ENCODE data around the gene SRP14.

SRP14 gene

GRCh38 chr15:40044717-40045571, 6.0 kb upstream of the SRP14 start:
- no peaks in the 10 kb centered on the region for H3K36me3 ChIP-seq (ENCODE audit: control insufficient read depth in 4 of 4, insufficient read depth in 4 of 4, low read length in 3 of 4)
- H3K9me3 ChIP-seq (ENCODE audit: control extremely low read depth in 1 of 5, control insufficient read depth in 4 of 5, insufficient read depth in 2 of 5, low read depth in 1 of 5, low read length in 4 of 5), result no peaks in the 10 kb centered on the region
- CTCF ChIA-PET, result interaction anchor here (0.6 to 8.4 kb wide), 33 partner anchors 9 to 293 kb away, joined by 3 to 224 read pairs (median 3); partner anchors contain the start of genes BMF and BUB1B
- peaks cover 13 to 62% (median 55%) of the 10 kb centered on the region in 4 experiments for H3K4me1 ChIP-seq (ENCODE audit: control extremely low read depth in 1 of 4, control insufficient read depth in 4 of 4, insufficient read depth in 4 of 4, low read length in 3 of 4)
- POLR2A ChIA-PET, result interaction anchor here (0.6 kb wide), 1 partner anchor 63 kb away, joined by 4 read pairs; no protein-coding TSS in a partner anchor
- DNase-seq, result peak; percentile 84 to 88 (median 84)
- peak overlapping the region in 1 of 2 experiments; percentile 59 for H3K27ac ChIP-seq (ENCODE audit: insufficient read depth in 1 of 2, low read depth in 1 of 2, low read length in 2 of 2, poor library complexity in 1 of 2, severe bottlenecking in 2 of 2)
- 5% methylated on average over 16 of the region's 22 CpGs for WGBS (ENCODE audit: insufficient coverage)
- H3K4me3 ChIP-seq (ENCODE audit: control insufficient read depth in 1 of 7, extremely low read depth in 1 of 7, insufficient read depth in 4 of 7, low read depth in 2 of 7, low read length in 6 of 7), result peak overlapping the region in 4 of 7 experiments; percentile 37 to 65 (median 46)
- no peaks in the 10 kb centered on the region for H3K27me3 ChIP-seq (replicated peaks in 2 of 5; ENCODE audit: control insufficient read depth in 4 of 5, insufficient read depth in 5 of 5, low read length in 4 of 5)

GRCh38 chr15:40043927-40044716, 5.1 kb upstream of the SRP14 start:
- Histone ChIP-seq H3K36me3 (ENCODE audit: control insufficient read depth in 4 of 4, insufficient read depth in 4 of 4, low read length in 3 of 4) (no peaks in the 10 kb centered on the region), H3K4me3 (ENCODE audit: control insufficient read depth in 1 of 7, extremely low read depth in 1 of 7, insufficient read depth in 4 of 7, low read depth in 2 of 7, low read length in 6 of 7) (peak overlapping the region in 2 of 7 experiments; percentile 43 to 65), H3K4me1 (ENCODE audit: control extremely low read depth in 1 of 4, control insufficient read depth in 4 of 4, insufficient read depth in 4 of 4, low read length in 3 of 4) (peaks cover 8 to 60% (median 52%) of the 10 kb centered on the region in 4 experiments), H3K9me3 (ENCODE audit: control extremely low read depth in 1 of 5, control insufficient read depth in 4 of 5, insufficient read depth in 2 of 5, low read depth in 1 of 5, low read length in 4 of 5) (no peaks in the 10 kb centered on the region), H3K27ac (ENCODE audit: insufficient read depth in 1 of 2, low read depth in 1 of 2, low read length in 2 of 2, poor library complexity in 1 of 2, severe bottlenecking in 2 of 2) (no peak overlapping the region), H3K27me3 (replicated peaks in 2 of 5; ENCODE audit: control insufficient read depth in 4 of 5, insufficient read depth in 5 of 5, low read length in 4 of 5) (no peaks in the 10 kb centered on the region)
- ChIA-PET POLR2A (no interaction called here), CTCF (interaction anchor here (0.8 to 8.4 kb wide), 12 partner anchors 11 to 265 kb away, joined by 3 to 224 read pairs (median 4); partner anchors contain the start of gene BMF)
- WGBS (ENCODE audit: insufficient coverage), result 95% methylated on average over 7 of the region's 10 CpGs
- DNase-seq, result no peak

- Histone ChIP-seq H3K4me3 (ENCODE audit: control insufficient read depth in 1 of 7, extremely low read depth in 1 of 7, insufficient read depth in 4 of 7, low read depth in 2 of 7, low read length in 6 of 7) (no peak overlapping the region), H3K27me3 (replicated peaks in 2 of 5; ENCODE audit: control insufficient read depth in 4 of 5, insufficient read depth in 5 of 5, low read length in 4 of 5) (no peaks in the 10 kb centered on the region), H3K27ac (ENCODE audit: insufficient read depth in 1 of 2, low read depth in 1 of 2, low read length in 2 of 2, poor library complexity in 1 of 2, severe bottlenecking in 2 of 2) (no peak overlapping the region), H3K9me3 (ENCODE audit: control extremely low read depth in 1 of 5, control insufficient read depth in 4 of 5, insufficient read depth in 2 of 5, low read depth in 1 of 5, low read length in 4 of 5) (no peaks in the 10 kb centered on the region), H3K36me3 (ENCODE audit: control insufficient read depth in 4 of 4, insufficient read depth in 4 of 4, low read length in 3 of 4) (peaks cover 0 to 2% (median 0%) of the 10 kb centered on the region in 4 experiments), H3K4me1 (ENCODE audit: control extremely low read depth in 1 of 4, control insufficient read depth in 4 of 4, insufficient read depth in 4 of 4, low read length in 3 of 4) (peaks cover 9 to 53% (median 44%) of the 10 kb centered on the region in 4 experiments)
- ChIA-PET CTCF (interaction anchor here (1.0 to 8.4 kb wide), 9 partner anchors 13 to 266 kb away, joined by 3 to 224 read pairs (median 5); partner anchors contain the start of gene BMF), POLR2A (interaction anchor here (0.5 kb wide), 1 partner anchor 262 kb away, joined by 6 read pairs; no protein-coding TSS in a partner anchor)
- DNase-seq, result no peak
- 98% methylated on average over 5 of the region's 5 CpGs for WGBS (ENCODE audit: insufficient coverage)
Observed at GRCh38 chr15:40042791-40043320, 3.9 kb upstream of the SRP14 start.

DNA sequence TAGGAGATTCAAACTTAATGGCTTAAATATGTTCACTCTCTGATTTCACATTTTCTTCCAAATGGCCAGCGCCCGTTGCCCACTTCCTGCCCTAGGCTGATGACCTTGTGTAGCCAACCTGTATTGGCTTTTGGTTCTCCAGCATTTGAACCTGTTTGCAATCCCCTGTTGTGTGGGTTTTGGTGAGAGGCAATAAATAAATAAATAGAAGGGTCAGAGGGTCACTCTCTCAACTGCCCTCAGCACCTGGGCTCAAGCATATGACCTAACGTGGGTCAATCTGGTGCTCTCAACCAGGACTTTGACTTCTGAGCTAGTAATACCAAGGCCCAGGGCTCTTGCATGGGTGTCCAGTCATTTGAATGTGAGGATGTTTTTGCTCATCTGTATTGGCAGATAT, 1.8 kb upstream of the SRP14 start:
- Histone ChIP-seq H3K27me3 (replicated peaks in 2 of 5; ENCODE audit: control insufficient read depth in 4 of 5, insufficient read depth in 5 of 5, low read length in 4 of 5) (no peaks in the 10 kb centered on the region), H3K4me3 (ENCODE audit: control insufficient read depth in 1 of 7, extremely low read depth in 1 of 7, insufficient read depth in 4 of 7, low read depth in 2 of 7, low read length in 6 of 7) (no peak overlapping the region), H3K4me1 (ENCODE audit: control extremely low read depth in 1 of 4, control insufficient read depth in 4 of 4, insufficient read depth in 4 of 4, low read length in 3 of 4) (peaks cover 7 to 38% (median 32%) of the 10 kb centered on the region in 4 experiments), H3K9me3 (ENCODE audit: control extremely low read depth in 1 of 5, control insufficient read depth in 4 of 5, insufficient read depth in 2 of 5, low read depth in 1 of 5, low read length in 4 of 5) (no peaks in the 10 kb centered on the region), H3K36me3 (ENCODE audit: control insufficient read depth in 4 of 4, insufficient read depth in 4 of 4, low read length in 3 of 4) (peaks cover 2 to 13% (median 8%) of the 10 kb centered on the region in 4 experiments), H3K27ac (ENCODE audit: insufficient read depth in 1 of 2, low read depth in 1 of 2, low read length in 2 of 2, poor library complexity in 1 of 2, severe bottlenecking in 2 of 2) (no peak overlapping the region)
- ChIA-PET POLR2A (interaction anchor here (0.7 kb wide), 1 partner anchor 62 kb away, joined by 3 read pairs; no protein-coding TSS in a partner anchor), CTCF (interaction anchor here (1.0 to 3.8 kb wide), 10 partner anchors 8 to 297 kb away, joined by 3 to 22 read pairs (median 4); partner anchors contain the start of gene BMF)
- no peak for DNase-seq
- 95% methylated on average over 3 of the region's 3 CpGs for WGBS (ENCODE audit: insufficient coverage)

- ChIA-PET CTCF (interaction anchor here (1.0 to 3.8 kb wide), 5 partner anchors 9 to 234 kb away, joined by 3 to 22 read pairs (median 10); no protein-coding TSS in a partner anchor), POLR2A (interaction anchor here (0.7 kb wide), 1 partner anchor 62 kb away, joined by 3 read pairs; no protein-coding TSS in a partner anchor)
- H3K4me1 ChIP-seq (ENCODE audit: control extremely low read depth in 1 of 4, control insufficient read depth in 4 of 4, insufficient read depth in 4 of 4, low read length in 3 of 4), result peaks cover 7 to 33% (median 28%) of the 10 kb centered on the region in 4 experiments
- no peaks in the 10 kb centered on the region for H3K27me3 ChIP-seq (replicated peaks in 2 of 5; ENCODE audit: control insufficient read depth in 4 of 5, insufficient read depth in 5 of 5, low read length in 4 of 5)
- H3K9me3 ChIP-seq (ENCODE audit: control extremely low read depth in 1 of 5, control insufficient read depth in 4 of 5, insufficient read depth in 2 of 5, low read depth in 1 of 5, low read length in 4 of 5), result no peaks in the 10 kb centered on the region
- peak in 1 of 3 donors; percentile 13 for DNase-seq
- H3K27ac ChIP-seq (ENCODE audit: insufficient read depth in 1 of 2, low read depth in 1 of 2, low read length in 2 of 2, poor library complexity in 1 of 2, severe bottlenecking in 2 of 2), result no peak overlapping the region
- H3K4me3 ChIP-seq (ENCODE audit: control insufficient read depth in 1 of 7, extremely low read depth in 1 of 7, insufficient read depth in 4 of 7, low read depth in 2 of 7, low read length in 6 of 7), result peak overlapping the region in 2 of 7 experiments; percentile 53 to 56
- H3K36me3 ChIP-seq (ENCODE audit: control insufficient read depth in 4 of 4, insufficient read depth in 4 of 4, low read length in 3 of 4), result peaks cover 2 to 18% (median 12%) of the 10 kb centered on the region in 4 experiments
- WGBS (ENCODE audit: insufficient coverage), result 70% methylated on average over 6 of the region's 6 CpGs
Observed at GRCh38 chr15:40040293-40040635, 1.3 kb upstream of the SRP14 start.

DNA sequence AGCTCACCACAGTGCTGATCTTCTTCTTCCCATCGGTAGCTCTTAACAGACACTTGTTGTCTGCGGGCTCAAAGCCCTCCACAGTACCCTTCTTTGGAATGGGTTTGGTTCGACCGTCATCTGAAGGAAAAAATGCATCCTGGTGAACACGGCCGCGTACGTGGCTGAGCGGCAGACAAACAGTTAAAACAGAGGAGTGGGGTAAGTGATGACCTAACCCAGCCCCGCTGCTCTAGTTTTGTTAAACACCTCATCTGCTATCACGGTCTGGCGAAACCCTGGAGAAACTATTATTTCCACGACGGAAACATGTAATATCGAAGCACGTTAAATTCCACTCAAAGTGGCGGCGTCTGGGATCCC, 725 bp downstream of the SRP14 start:
- no peaks in the 10 kb centered on the region for H3K27me3 ChIP-seq (replicated peaks in 2 of 5; ENCODE audit: control insufficient read depth in 4 of 5, insufficient read depth in 5 of 5, low read length in 4 of 5)
- peaks cover 9 to 35% (median 26%) of the 10 kb centered on the region in 4 experiments for H3K36me3 ChIP-seq (ENCODE audit: control insufficient read depth in 4 of 4, insufficient read depth in 4 of 4, low read length in 3 of 4)
- 2% methylated on average over 18 of the region's 18 CpGs for WGBS (ENCODE audit: insufficient coverage)
- peak overlapping the region; percentile 59 to 97 (median 94) for H3K4me3 ChIP-seq (ENCODE audit: control insufficient read depth in 1 of 7, extremely low read depth in 1 of 7, insufficient read depth in 4 of 7, low read depth in 2 of 7, low read length in 6 of 7)
- CTCF ChIA-PET, result interaction anchor here (0.7 to 1.0 kb wide), 2 partner anchors 9 to 274 kb away, joined by 3 to 4 read pairs; no protein-coding TSS in a partner anchor
- POLR2A ChIA-PET, result interaction anchor here (0.8 to 1.2 kb wide), 2 partner anchors 10 to 60 kb away, joined by 3 to 10 read pairs; no protein-coding TSS in a partner anchor
- no peaks in the 10 kb centered on the region for H3K9me3 ChIP-seq (ENCODE audit: control extremely low read depth in 1 of 5, control insufficient read depth in 4 of 5, insufficient read depth in 2 of 5, low read depth in 1 of 5, low read length in 4 of 5)
- H3K4me1 ChIP-seq (ENCODE audit: control extremely low read depth in 1 of 4, control insufficient read depth in 4 of 4, insufficient read depth in 4 of 4, low read length in 3 of 4), result peaks cover 7 to 24% (median 17%) of the 10 kb centered on the region in 4 experiments
- peak in 1 of 3 donors; percentile 54 for DNase-seq
- H3K27ac ChIP-seq (ENCODE audit: insufficient read depth in 1 of 2, low read depth in 1 of 2, low read length in 2 of 2, poor library complexity in 1 of 2, severe bottlenecking in 2 of 2), result peak overlapping the region; percentile 92 to 96
